GM23248 (cell line): ENCODE data around the gene COG1.

Experiments
- EZH2 ChIP-seq: fragments of 200-600 bp; sonication (generic); IDR thresholded peaks from 2 replicates; pipeline ENCODE4 v1.6.1; 2018; ENCODE audit warnings: antibody characterized with exemption, mild to moderate bottlenecking; ENCODE audit not compliant: insufficient read depth, poor library complexity, severe bottlenecking
- EZH2phosphoT487 ChIP-seq: fragments of 200-600 bp; sonication (generic); IDR thresholded peaks from 2 replicates; pipeline ENCODE4 v1.6.1; 2018; ENCODE audit warnings: antibody characterized with exemption, moderate library complexity, mild to moderate bottlenecking, low read depth; ENCODE audit not compliant: insufficient read depth

DNA sequence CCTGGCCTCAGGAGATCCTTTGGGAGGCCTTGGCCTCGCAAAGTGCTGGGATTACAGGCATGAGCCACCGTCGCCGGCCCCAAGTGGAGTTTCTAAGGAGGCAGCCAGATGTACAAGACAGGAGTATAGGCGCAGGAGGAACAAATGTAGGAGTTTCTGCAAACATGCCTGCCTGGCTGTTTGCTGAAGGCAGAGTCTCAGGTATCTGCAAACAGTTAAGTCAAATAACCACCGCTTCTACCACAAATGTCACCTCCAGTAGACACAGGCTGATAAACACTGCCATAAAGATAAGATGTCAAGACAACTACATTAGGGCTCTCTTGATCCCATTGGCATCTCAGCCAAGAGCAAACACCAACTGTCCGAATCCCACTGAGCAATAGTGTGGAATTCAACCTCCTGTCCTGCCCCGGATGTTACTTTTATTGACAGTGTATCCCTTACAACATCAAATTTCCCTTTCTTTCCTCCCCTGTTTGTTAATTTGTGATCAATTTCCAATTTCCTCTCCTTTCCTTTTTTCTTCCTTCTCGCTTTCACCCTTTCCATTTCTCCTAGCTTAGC, 5.6 kb upstream of the COG1 start:
- no peak for TF ChIP-seq EZH2phosphoT487
- no peak for TF ChIP-seq EZH2
